Activated T-cell treated with anti-CD3 and anti-CD28 coated beads for 48 hours (primary cell): ENCODE measurements around the gene CHMP2A.
"Not testable (repeated sequence)": the region's sequence is repeated elsewhere in the genome, so short reads cannot be mapped to it uniquely, and the experiment has no call there.

Experiments
- DNase-seq: peaks from one replicate; pipeline ENCODE4 v3.0.0-alpha.2; 2020; ENCODE audit warnings: low read depth

The CHMP2A gene

DNA sequence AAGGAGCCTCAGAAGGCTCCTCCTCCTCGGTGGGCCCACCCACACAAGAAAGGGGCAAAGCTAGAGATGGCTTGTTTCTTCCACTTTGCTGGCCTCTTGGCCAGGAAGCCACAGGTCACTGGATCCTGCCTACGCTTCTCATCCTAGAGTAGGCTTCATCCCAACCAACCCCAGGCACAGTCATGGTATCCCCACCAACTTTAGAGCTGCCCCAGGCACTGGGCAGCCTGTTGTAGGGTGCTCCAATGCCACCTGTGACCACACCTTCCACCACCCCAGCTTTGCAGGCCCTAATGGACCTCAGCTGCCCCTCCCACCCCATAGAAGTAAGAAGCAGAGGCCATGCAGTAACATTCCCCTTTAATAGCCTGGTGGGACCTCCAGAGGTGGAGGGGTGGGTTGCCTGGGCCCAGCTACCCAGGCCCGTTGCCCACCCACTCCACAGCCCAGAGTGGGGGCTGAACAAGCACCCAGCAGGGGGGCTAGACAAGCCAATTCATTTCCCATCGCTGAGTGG lies 522 bp upstream of the CHMP2A start:
- no peak for DNase-seq

GRCh38 chr19:58553799-58554493 lies 959 bp downstream of the CHMP2A start:
- no peak for DNase-seq

DNA sequence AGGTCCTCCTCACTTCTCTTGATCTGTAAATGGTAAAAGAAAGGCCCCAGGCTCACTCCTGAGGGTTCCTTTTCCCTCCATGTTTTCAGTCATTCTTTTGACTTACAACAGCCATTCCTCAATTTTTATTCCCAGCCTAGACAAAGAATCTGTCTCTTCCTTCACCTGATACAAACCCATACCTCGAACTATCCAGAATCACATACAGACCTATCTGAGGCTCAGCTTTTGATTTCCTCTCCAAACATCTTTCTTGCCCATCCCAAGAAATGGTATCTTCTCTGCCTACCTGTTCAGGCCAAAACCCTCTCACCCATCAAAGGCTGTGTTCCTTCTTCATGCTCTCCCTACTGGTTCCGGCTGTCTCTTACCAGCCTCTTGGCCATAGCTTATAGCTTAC lies 2.2 kb downstream of the CHMP2A start:
- no peak for DNase-seq

- no peak for DNase-seq
Observed at GRCh38 chr19:58551577-58552471, 3.1 kb downstream of the CHMP2A start.

DNA sequence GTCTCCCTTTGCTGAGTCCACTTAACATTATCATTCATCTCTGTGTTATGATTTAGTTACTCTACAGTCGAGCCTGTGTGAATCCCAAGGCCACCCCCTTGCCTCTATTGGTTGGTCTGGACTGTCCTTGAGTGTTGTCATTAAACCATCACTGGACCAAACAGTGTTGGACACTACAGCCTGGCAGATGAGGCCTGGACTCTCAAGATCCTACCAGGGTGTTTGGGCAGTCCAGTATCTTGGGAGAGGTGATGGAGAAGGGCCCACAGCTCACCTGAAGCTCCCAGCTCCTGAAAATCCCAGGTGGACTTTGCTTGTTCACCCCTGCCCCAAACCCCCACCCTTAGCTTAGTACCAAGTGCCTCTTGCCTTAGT lies 3.8 kb downstream of the CHMP2A start:
- no peak for DNase-seq

DNA sequence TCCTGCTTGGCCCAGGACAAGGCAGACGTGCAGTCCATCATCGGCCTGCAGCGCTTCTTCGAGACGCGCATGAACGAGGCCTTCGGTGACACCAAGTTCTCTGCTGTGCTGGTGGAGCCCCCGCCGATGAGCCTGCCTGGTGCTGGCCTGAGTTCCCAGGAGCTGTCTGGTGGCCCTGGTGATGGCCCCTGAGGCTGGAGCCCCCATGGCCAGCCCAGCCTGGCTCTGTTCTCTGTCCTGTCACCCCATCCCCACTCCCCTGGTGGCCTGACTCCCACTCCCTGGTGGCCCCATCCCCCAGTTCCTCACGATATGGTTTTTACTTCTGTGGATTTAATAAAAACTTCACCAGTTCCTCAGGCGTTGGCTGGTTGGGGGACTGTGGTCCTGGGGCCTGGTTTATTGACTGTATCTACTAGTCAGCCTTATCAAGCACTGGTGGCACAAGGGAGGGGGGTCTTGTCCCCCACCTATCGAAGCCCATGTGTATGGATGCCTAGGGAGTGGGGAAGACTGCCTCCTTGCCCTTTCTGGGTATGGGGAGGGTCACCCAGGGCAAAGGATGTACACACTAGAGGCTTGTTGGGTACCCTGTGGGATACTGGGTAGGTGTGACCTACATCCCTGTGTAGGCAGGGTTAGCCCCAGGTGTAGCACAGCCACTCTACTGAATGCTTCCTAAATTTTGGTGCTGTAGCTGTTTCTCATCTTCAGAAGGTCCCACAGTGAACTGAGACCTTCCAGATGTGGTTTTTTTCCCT lies 4.4 kb downstream of the CHMP2A start:
- DNase-seq, result no peak

GRCh38 chr19:58549664-58550361 lies 5.1 kb downstream of the CHMP2A start:
- DNase-seq, result no peak

DNA sequence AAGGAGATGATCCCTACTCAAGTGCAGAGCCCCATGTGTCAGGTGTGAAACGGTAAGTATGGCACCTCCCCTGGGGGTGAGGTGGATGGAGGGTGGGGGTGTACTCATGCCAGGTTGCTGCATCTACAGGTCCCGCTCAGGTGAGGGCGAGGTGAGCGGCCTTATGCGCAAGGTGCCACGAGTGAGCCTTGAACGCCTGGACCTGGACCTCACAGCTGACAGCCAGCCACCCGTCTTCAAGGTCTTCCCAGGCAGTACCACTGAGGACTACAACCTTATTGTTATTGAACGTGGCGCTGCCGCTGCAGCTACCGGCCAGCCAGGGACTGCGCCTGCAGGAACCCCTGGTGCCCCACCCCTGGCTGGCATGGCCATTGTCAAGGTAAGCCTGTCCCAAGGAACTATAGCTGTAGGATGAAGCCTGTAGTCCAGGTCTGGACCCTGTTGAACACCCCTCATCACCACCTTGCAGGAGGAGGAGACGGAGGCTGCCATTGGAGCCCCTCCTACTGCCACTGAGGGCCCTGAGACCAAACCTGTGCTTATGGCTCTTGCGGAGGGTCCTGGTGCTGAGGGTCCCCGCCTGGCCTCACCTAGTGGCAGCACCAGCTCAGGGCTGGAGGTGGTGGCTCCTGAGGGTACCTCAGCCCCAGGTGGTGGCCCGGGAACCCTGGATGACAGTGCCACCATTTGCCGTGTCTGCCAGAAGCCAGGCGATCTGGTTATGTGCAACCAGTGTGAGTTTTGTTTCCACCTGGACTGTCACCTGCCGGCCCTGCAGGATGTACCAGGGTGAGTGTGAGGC lies 5.8 kb downstream of the CHMP2A start:
- no peak for DNase-seq

GRCh38 chr19:58547323-58548312 lies 7.3 kb downstream of the CHMP2A start:
- DNase-seq, result no peak

- DNase-seq, result no peak
Observed at GRCh38 chr19:58546019-58546530, 8.8 kb downstream of the CHMP2A start.

DNA sequence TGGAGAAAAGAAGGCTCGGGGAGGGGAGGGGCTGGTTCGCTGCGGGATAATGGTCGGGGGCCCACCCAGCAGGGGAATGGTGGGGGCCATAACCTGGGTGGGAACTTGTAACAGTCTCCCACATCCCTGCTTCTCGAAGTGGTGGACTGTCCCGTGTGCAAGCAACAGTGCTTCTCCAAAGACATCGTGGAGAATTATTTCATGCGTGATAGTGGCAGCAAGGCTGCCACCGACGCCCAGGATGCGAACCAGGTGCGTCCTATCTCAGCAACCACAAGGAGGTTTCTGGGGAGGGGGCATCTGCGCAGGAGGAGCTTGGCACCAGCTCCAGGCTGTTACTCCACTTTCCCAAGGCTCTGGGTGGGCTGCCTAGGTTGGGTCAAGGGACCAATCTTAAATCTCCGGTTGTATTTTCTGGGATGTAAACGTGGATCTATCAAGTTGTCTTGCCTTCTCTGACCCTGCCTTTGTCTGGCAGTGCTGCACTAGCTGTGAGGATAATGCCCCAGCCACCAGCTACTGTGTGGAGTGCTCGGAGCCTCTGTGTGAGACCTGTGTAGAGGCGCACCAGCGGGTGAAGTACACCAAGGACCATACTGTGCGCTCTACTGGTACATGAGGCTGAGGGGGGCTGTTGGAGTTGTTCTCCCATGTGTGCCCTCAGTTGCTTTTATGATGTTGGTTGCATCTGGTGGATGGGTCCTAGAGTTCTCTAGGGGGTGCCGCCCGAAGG lies 9.5 kb downstream of the CHMP2A start:
- no peak for DNase-seq

GRCh38 chr19:58544591-58545285 lies 10.2 kb downstream of the CHMP2A start:
- DNase-seq, result peak; percentile 75

DNA sequence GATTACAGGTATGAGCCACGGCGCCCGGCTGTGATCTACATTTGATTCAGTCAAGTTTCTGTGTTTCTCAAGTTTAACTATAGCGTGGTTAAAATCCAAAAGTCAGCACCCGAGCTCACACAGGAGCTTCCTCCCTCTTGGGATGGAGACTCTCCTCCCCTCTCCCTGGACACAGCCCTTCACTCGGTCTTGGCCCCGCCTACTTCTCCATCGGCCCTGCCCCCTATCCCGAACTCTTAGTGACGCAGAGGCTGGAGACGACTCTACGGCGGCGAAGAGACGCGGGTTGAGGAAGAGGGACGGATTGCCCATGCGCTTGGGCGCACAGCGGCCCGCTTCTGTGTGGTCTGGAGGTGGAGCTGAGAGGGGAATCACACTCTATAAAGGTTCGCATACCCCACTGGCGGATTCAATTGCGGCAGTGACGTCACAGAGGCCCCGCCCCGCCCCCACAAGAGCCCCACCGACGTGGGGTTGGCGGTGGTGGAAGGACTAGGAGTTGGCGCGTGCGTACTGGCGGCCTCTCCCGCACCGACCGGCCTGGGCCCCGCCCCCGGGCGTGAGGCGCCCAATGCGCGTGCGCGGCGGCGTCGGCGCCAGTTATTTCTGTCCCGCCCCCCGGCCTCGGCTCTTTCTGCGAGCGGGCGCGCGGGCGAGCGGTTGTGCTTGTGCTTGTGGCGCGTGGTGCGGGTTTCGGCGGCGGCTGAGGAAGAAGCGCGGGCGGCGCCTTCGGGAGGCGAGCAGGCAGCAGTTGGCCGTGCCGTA lies 10.9 kb downstream of the CHMP2A start, which contains the start of gene TRIM28:
Gene TRIM28, plus strand, starts transcription at position 239 of the 765 bp plus-strand sequence. CDS start 694 bp downstream, outside the sequence.
- peak; percentile 100 for DNase-seq

DNA sequence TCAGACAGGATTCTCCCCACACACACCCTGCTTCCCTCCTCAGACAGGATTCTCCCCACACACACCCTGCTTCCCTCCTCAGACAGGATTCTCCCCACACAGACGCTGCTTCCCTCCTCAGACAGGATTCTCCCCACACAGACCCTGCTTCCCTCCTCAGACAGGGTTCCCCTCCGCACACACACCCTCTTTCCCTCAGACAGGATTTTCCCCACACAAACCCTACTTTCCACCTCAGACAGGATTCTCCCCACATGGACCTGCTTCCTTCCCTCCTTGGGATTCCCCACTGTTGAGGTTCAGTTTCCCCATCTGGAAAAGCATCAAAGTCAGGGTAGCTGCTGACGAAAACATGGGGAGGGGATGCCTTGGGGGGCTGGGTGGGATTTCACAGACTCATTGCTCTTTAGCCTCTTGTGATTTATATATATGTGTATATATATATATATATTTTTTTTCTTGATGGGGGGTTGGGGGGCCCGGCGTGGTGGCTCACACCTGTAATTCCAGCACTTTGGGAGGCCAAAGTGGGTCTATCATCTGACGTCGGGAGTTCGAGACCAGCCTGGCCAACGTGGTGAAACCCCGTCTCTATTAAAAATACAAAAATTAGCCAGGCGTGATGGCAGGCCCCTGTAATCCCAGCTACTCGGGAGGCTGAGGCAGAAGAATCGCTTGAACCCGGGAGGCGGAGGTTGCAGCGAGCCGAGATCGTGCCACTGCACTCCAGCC lies 12.1 kb downstream of the CHMP2A start:
- DNase-seq, result not testable (repeated sequence)

GRCh38 chr19:58539169-58539559 lies 15.7 kb downstream of the CHMP2A start:
- DNase-seq, result not testable (repeated sequence)
